Measurements from ENCODE around the gene TMEM253.

TMEM253 gene

GRCh38 chr14:21066882-21067502 is 33.9 kb upstream of the TMEM253 start:
- no peak overlapping the region for H3K4me3 ChIP-seq (ENCODE audit: low read depth, low read length)
- TF ChIP-seq CTCF (IDR thresholded peaks at IDR 0.05; ENCODE audit: low read depth, low read length) = no peak

- peak overlapping the region; percentile 82 for H3K4me3 ChIP-seq (ENCODE audit: low read depth, low read length)
- TF ChIP-seq CTCF (IDR thresholded peaks at IDR 0.05; ENCODE audit: low read depth, low read length) = peak; percentile 60
These were observed 32.1 kb upstream of the TMEM253 start for GRCh38 chr14:21068521-21069387.

GRCh38 chr14:21069388-21070082 is 31.3 kb upstream of the TMEM253 start:
- no peak for TF ChIP-seq CTCF (IDR thresholded peaks at IDR 0.05; ENCODE audit: low read depth, low read length)
- peak overlapping the region; percentile 82 for H3K4me3 ChIP-seq (ENCODE audit: low read depth, low read length)

- H3K4me3 ChIP-seq (ENCODE audit: low read depth, low read length) = peak within 1 kb of the TSS; percentile 82
- no peak for TF ChIP-seq CTCF (IDR thresholded peaks at IDR 0.05; ENCODE audit: low read depth, low read length)
These were observed 30.7 kb upstream of the TMEM253 start, which contains the start of gene ARHGEF40 for GRCh38 chr14:21070083-21070609. Gene ARHGEF40, plus strand, starts transcription at chr14:21070304. Its CDS starts 93 bp downstream, at chr14:21070397.

GRCh38 chr14:21070610-21071224 is 30.1 kb upstream of the TMEM253 start:
- peak overlapping the region; percentile 82 for H3K4me3 ChIP-seq (ENCODE audit: low read depth, low read length)
- no peak for TF ChIP-seq CTCF (IDR thresholded peaks at IDR 0.05; ENCODE audit: low read depth, low read length)

GRCh38 chr14:21071225-21072030 is 29.4 kb upstream of the TMEM253 start:
- no peak for TF ChIP-seq CTCF (IDR thresholded peaks at IDR 0.05; ENCODE audit: low read depth, low read length)
- H3K4me3 ChIP-seq (ENCODE audit: low read depth, low read length) = peak overlapping the region; percentile 82

Data from WI38 (cell line).